Panc1 (cell line): Measurements from ENCODE around the gene PPARG.

Experiments used
- POLR2AphosphoS5 ChIP-seq: IDR thresholded peaks from 2 replicates; pipeline ENCODE4 v1.6.1; 2012; ENCODE audit warnings: mild to moderate bottlenecking, low read depth, low read length, moderate library complexity
- SIN3A ChIP-seq: IDR thresholded peaks from 2 replicates; pipeline ENCODE4 v1.6.1; 2012; ENCODE audit warnings: low read depth, mild to moderate bottlenecking, low read length, moderate library complexity, borderline replicate concordance; ENCODE audit not compliant: insufficient read depth
- TCF7L2 ChIP-seq: IDR thresholded peaks from 2 replicates; pipeline ENCODE4 v1.6.1; 2011; ENCODE audit warnings: mild to moderate bottlenecking, low read depth, low read length, inconsistent platforms
- TF ChIP-seq, protein P1 (sequence below): fragments of 450-650 bp; IDR thresholded peaks from 2 replicates; pipeline ENCODE4 v1.5.1; 2017; ENCODE audit warnings: mild to moderate bottlenecking

GRCh38 chr3:12380461-12380860, 91.6 kb downstream of the PPARG start:
- TF ChIP-seq, protein P1, sequence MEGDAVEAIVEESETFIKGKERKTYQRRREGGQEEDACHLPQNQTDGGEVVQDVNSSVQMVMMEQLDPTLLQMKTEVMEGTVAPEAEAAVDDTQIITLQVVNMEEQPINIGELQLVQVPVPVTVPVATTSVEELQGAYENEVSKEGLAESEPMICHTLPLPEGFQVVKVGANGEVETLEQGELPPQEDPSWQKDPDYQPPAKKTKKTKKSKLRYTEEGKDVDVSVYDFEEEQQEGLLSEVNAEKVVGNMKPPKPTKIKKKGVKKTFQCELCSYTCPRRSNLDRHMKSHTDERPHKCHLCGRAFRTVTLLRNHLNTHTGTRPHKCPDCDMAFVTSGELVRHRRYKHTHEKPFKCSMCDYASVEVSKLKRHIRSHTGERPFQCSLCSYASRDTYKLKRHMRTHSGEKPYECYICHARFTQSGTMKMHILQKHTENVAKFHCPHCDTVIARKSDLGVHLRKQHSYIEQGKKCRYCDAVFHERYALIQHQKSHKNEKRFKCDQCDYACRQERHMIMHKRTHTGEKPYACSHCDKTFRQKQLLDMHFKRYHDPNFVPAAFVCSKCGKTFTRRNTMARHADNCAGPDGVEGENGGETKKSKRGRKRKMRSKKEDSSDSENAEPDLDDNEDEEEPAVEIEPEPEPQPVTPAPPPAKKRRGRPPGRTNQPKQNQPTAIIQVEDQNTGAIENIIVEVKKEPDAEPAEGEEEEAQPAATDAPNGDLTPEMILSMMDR = no peak
- no peak for TF ChIP-seq SIN3A
- no peak for TF ChIP-seq POLR2AphosphoS5
- no peak for TF ChIP-seq TCF7L2
